B cell (primary cell): ENCODE data around the gene COLGALT1.

Source experiments
- EZH2 ChIP-seq: IDR thresholded peaks from 2 replicates; pipeline ENCODE4 v1.6.1; 2012; ENCODE audit warnings: borderline replicate concordance, low read depth, mild to moderate bottlenecking, moderate library complexity, low read length; ENCODE audit not compliant: insufficient read depth, poor library complexity, severe bottlenecking
- TF ChIP-seq, protein P1 (sequence below): fragments of 200-600 bp; IDR thresholded peaks from one replicate; pipeline ENCODE4 v1.8.0; 2022; ENCODE audit warnings: antibody characterized with exemption, mild to moderate bottlenecking

DNA sequence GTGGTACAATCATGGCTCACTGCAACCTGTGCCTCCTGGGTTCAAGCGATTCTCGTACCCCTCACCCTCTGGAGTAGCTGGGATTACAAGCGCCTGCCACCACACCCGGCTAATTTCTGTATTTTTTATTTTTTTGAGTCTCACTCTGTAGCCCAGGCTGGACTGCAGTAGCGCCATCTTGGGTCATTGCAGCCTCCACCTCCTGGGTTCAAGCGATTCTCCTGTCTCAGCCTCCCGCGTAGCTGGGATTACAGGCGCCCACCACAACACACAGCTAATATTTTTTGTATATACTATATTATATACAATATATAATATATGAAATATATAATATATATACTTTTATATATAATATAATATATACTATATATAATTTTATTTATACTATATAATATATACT is 52.5 kb downstream of the COLGALT1 start:
- TF ChIP-seq, protein P1, sequence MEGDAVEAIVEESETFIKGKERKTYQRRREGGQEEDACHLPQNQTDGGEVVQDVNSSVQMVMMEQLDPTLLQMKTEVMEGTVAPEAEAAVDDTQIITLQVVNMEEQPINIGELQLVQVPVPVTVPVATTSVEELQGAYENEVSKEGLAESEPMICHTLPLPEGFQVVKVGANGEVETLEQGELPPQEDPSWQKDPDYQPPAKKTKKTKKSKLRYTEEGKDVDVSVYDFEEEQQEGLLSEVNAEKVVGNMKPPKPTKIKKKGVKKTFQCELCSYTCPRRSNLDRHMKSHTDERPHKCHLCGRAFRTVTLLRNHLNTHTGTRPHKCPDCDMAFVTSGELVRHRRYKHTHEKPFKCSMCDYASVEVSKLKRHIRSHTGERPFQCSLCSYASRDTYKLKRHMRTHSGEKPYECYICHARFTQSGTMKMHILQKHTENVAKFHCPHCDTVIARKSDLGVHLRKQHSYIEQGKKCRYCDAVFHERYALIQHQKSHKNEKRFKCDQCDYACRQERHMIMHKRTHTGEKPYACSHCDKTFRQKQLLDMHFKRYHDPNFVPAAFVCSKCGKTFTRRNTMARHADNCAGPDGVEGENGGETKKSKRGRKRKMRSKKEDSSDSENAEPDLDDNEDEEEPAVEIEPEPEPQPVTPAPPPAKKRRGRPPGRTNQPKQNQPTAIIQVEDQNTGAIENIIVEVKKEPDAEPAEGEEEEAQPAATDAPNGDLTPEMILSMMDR: no peak
- TF ChIP-seq EZH2: no peak
